AG09319 (cell line): ENCODE measurements around the gene TTC16.
"Not testable (repeated sequence)": the region's sequence is repeated elsewhere in the genome, so short reads cannot be mapped to it uniquely, and the experiment has no call there.

Source experiments
- DNase-seq: peaks from one replicate; pipeline ENCODE4 v3.0.0-alpha.2; 2010; ENCODE audit warnings: low read depth; ENCODE audit errors: extremely low read depth
- CTCF ChIP-seq: IDR thresholded peaks from 2 replicates; pipeline ENCODE4 v1.5.1; 2011; ENCODE audit warnings: low read depth, mild to moderate bottlenecking, inconsistent platforms, low read length, moderate library complexity

Gene TTC16

GRCh38 chr9:127779136-127779981 lies 63.5 kb downstream of the TTC16 start:
- DNase-seq, result no peak

GRCh38 chr9:127780126-127780885 lies 64.4 kb downstream of the TTC16 start:
- TF ChIP-seq CTCF, result no peak
- DNase-seq, result no peak

More at GRCh38 chr9:127779136-127779981, 63.5 kb downstream of the TTC16 start:
- no peak for TF ChIP-seq CTCF

GRCh38 chr9:127780909-127781308 lies 65.0 kb downstream of the TTC16 start:
- DNase-seq, result not testable (repeated sequence)
